Large intestine (tissue), 3 donors: ENCODE results near the gene HIVEP3. TPM values are rescaled to one million over a fixed set of nuclear protein-coding genes. Genes with fewer than 3 reads are reported as not detected.
"Not testable (repeated sequence)": the region's sequence is repeated elsewhere in the genome, so short reads cannot be mapped to it uniquely, and the experiment has no call there.

ENCODE experiments used
- DNase-seq, 2 donors: peaks; one replicate each; pipeline versions ENCODE4 v3.0.0 to v3.0.0-alpha.2; 2013
- H3K27ac ChIP-seq: one replicate; pipeline ENCODE4 v1.5.1; 2013; ENCODE audit warnings: low read length
- H3K27me3 ChIP-seq: 2 replicates; pipeline ENCODE4 v1.6.1; 2013; ENCODE audit warnings: low read length; ENCODE audit not compliant: control insufficient read depth, insufficient read depth
- H3K36me3 ChIP-seq: 2 replicates; pipeline ENCODE4 v1.6.1; 2013; ENCODE audit warnings: low read length; ENCODE audit not compliant: control insufficient read depth, insufficient read depth
- H3K4me1 ChIP-seq: one replicate; pipeline ENCODE4 v1.6.1; 2013; ENCODE audit warnings: low read length; ENCODE audit not compliant: control insufficient read depth, insufficient read depth
- H3K4me3 ChIP-seq: one replicate; pipeline ENCODE4 v1.5.1; 2013; ENCODE audit warnings: low read length
- H3K9me3 ChIP-seq: one replicate; pipeline ENCODE4 v1.6.1; 2013; ENCODE audit warnings: mild to moderate bottlenecking, low read depth, low read length, moderate library complexity; ENCODE audit not compliant: control insufficient read depth
- WGBS: methylation state at CpG from one replicate; pipeline ENCODE4 v1.1.5; 2013; ENCODE audit warnings: low lambda C conversion rate; ENCODE audit not compliant: insufficient coverage; 5-methylcytosine and 5-hydroxymethylcytosine counted together
- polyA plus RNA-seq: library from polyadenylated mRNA; unstranded; fragments of 120-200 nt; gene quantifications from one replicate; pipeline ENCODE4 v1.2.1, GENCODE V29; 2013

HIVEP3 gene
- polyA plus RNA-seq, 1 donor: 2.6 TPM

GRCh38 chr1:41566274-41566885 lies 352.3 kb downstream of the HIVEP3 start:
- Histone ChIP-seq H3K27ac (no peak overlapping the region), H3K4me1 (no peaks in the 10 kb centered on the region), H3K9me3 (no peaks in the 10 kb centered on the region), H3K4me3 (no peak overlapping the region), H3K36me3 (no peaks in the 10 kb centered on the region), H3K27me3 (peaks cover 3% of the 10 kb centered on the region)
- WGBS: 86% methylated on average over 1 of the region's 5 CpGs
- no peak for DNase-seq

- peaks cover 3% of the 10 kb centered on the region for H3K27me3 ChIP-seq
- no peak overlapping the region for H3K4me3 ChIP-seq
- H3K4me1 ChIP-seq: no peaks in the 10 kb centered on the region
- H3K9me3 ChIP-seq: no peaks in the 10 kb centered on the region
- H3K27ac ChIP-seq: no peak overlapping the region
- DNase-seq: no peak
- WGBS: 40% methylated on average over 1 of the region's 9 CpGs
- H3K36me3 ChIP-seq: no peaks in the 10 kb centered on the region
Measured at GRCh38 chr1:41564741-41565475, 353.8 kb downstream of the HIVEP3 start.

- Histone ChIP-seq H3K4me1 (no peaks in the 10 kb centered on the region), H3K27ac (no peak overlapping the region), H3K27me3 (peaks cover 3% of the 10 kb centered on the region), H3K9me3 (no peaks in the 10 kb centered on the region), H3K4me3 (no peak overlapping the region), H3K36me3 (no peaks in the 10 kb centered on the region)
- no peak for DNase-seq
Measured at GRCh38 chr1:41562328-41562727, 356.4 kb downstream of the HIVEP3 start.

- no peaks in the 10 kb centered on the region for H3K4me1 ChIP-seq
Measured at GRCh38 chr1:41560931-41561330, 357.8 kb downstream of the HIVEP3 start.

GRCh38 chr1:41560496-41560895 lies 358.2 kb downstream of the HIVEP3 start:
- no CpG with 5 or more reads among the region's 5 CpGs for WGBS
- no peaks in the 10 kb centered on the region for H3K9me3 ChIP-seq
- DNase-seq: no peak
- no peaks in the 10 kb centered on the region for H3K4me1 ChIP-seq
- no peak overlapping the region for H3K27ac ChIP-seq
- no peaks in the 10 kb centered on the region for H3K27me3 ChIP-seq
- no peak overlapping the region for H3K4me3 ChIP-seq
- H3K36me3 ChIP-seq: no peaks in the 10 kb centered on the region

More at GRCh38 chr1:41560931-41561330, 357.8 kb downstream of the HIVEP3 start:
- H3K27me3 ChIP-seq: no peaks in the 10 kb centered on the region
- no peaks in the 10 kb centered on the region for H3K36me3 ChIP-seq
- no peak for DNase-seq
- H3K27ac ChIP-seq: no peak overlapping the region
- WGBS: no CpG with 5 or more reads among the region's 1 CpG
- no peak overlapping the region for H3K4me3 ChIP-seq
- no peaks in the 10 kb centered on the region for H3K9me3 ChIP-seq

GRCh38 chr1:41559331-41559730 lies 359.4 kb downstream of the HIVEP3 start:
- DNase-seq: no peak
- Histone ChIP-seq H3K4me3 (no peak overlapping the region), H3K36me3 (no peaks in the 10 kb centered on the region), H3K27ac (no peak overlapping the region), H3K27me3 (no peaks in the 10 kb centered on the region), H3K4me1 (no peaks in the 10 kb centered on the region), H3K9me3 (no peaks in the 10 kb centered on the region)
- 80% methylated on average over 1 of the region's 5 CpGs for WGBS

- no peak overlapping the region for H3K4me3 ChIP-seq
- no peaks in the 10 kb centered on the region for H3K4me1 ChIP-seq
- no CpG with 5 or more reads among the region's 3 CpGs for WGBS
- H3K9me3 ChIP-seq: no peaks in the 10 kb centered on the region
- no peaks in the 10 kb centered on the region for H3K27me3 ChIP-seq
- H3K36me3 ChIP-seq: no peaks in the 10 kb centered on the region
- H3K27ac ChIP-seq: no peak overlapping the region
- DNase-seq: no peak
Measured at GRCh38 chr1:41558761-41559171, 360.0 kb downstream of the HIVEP3 start.

GRCh38 chr1:41557751-41558455 lies 360.8 kb downstream of the HIVEP3 start:
- Histone ChIP-seq H3K4me3 (no peak overlapping the region), H3K27ac (no peak overlapping the region), H3K27me3 (no peaks in the 10 kb centered on the region), H3K9me3 (no peaks in the 10 kb centered on the region), H3K4me1 (no peaks in the 10 kb centered on the region), H3K36me3 (no peaks in the 10 kb centered on the region)
- DNase-seq: no peak
- no CpG with 5 or more reads among the region's 13 CpGs for WGBS

- WGBS: no CpG with 5 or more reads among the region's 5 CpGs
- not testable (repeated sequence) for H3K27me3 ChIP-seq, H3K4me3 ChIP-seq, H3K36me3 ChIP-seq, H3K27ac ChIP-seq, H3K4me1 ChIP-seq, H3K9me3 ChIP-seq, DNase-seq
Measured at GRCh38 chr1:41554746-41555145, 364.0 kb downstream of the HIVEP3 start.

GRCh38 chr1:41547781-41548560 lies 370.8 kb downstream of the HIVEP3 start:
- WGBS: no CpG with 5 or more reads among the region's 7 CpGs
- Histone ChIP-seq H3K4me3 (no peak overlapping the region), H3K4me1 (no peaks in the 10 kb centered on the region), H3K9me3 (peaks cover 11% of the 10 kb centered on the region), H3K36me3 (no peaks in the 10 kb centered on the region), H3K27me3 (no peaks in the 10 kb centered on the region), H3K27ac (no peak overlapping the region)
- DNase-seq: no peak
